HG03342 (cell line): ENCODE measurements around the gene CDH19.
"Not testable (repeated sequence)": the region's sequence is repeated elsewhere in the genome, so short reads cannot be mapped to it uniquely, and the experiment has no call there.

Source experiments
- ATAC-seq: cut with Tn5 transposase; IDR thresholded peaks from one replicate; pipeline ENCODE4 v1.9.1; 2021; ENCODE audit warnings: mild to moderate bottlenecking, moderate library complexity; ENCODE audit not compliant: unreplicated experiment

CDH19 gene

GRCh38 chr18:66466184-66466583 is 137.7 kb downstream of the CDH19 start:
- not testable (repeated sequence) for ATAC-seq

GRCh38 chr18:66461344-66461743 is 142.5 kb downstream of the CDH19 start:
- ATAC-seq, result no peak

GRCh38 chr18:66457245-66457644 is 146.6 kb downstream of the CDH19 start:
- no peak for ATAC-seq
